Right atrium auricular region (tissue), 2 donors: Measurements from ENCODE around the gene COL2A1. TPM values are rescaled to one million over a fixed set of nuclear protein-coding genes. Genes with fewer than 3 reads are reported as not detected.

Experiments
- DNase-seq: peaks from one replicate; pipeline ENCODE4 v3.0.0-alpha.2; 2019; ENCODE audit warnings: low spot score
- H3K27ac ChIP-seq, 2 donors: fragments of 200-600 bp; sonication (generic); 1 replicate in 1 of 2; 2 replicates in 1 of 2; pipeline ENCODE4 v1.5.1; 2016 to 2019
- H3K27me3 ChIP-seq, 2 donors: fragments of 200-600 bp; sonication (generic); one replicate each; pipeline versions ENCODE4 v1.5.1 to v1.6.0; 2017 to 2019
- H3K36me3 ChIP-seq: fragments of 200-600 bp; sonication (generic); one replicate; pipeline ENCODE4 v1.5.1; 2016
- H3K4me1 ChIP-seq, 2 donors: fragments of 200-600 bp; sonication (generic); one replicate each; pipeline versions ENCODE4 v1.5.1 to v1.6.0; 2017 to 2019
- H3K4me3 ChIP-seq, 2 donors: fragments of 200-600 bp; sonication (generic); 1 replicate in 1 of 2; 2 replicates in 1 of 2; pipeline ENCODE4 v1.5.1; 2017 to 2019; ENCODE audit warnings: mild to moderate bottlenecking in 1 of 2, moderate library complexity in 1 of 2
- H3K9me3 ChIP-seq, 2 donors: fragments of 200-600 bp; sonication (generic); one replicate each; pipeline ENCODE4 v1.5.1; 2019
- total RNA-seq, 2 donors: library from RNA; depleted of rRNA; stranded (reverse); fragments of >200 nt; gene quantifications; one replicate each; pipeline ENCODE4 v1.1.0, GENCODE V29; 2016
- TF ChIP-seq, protein P1 (sequence below), 2 donors: fragments of 200-600 bp; sonication (generic); IDR thresholded peaks; one replicate each; pipeline ENCODE4 v1.5.1; 2019; ENCODE audit warnings: antibody characterized with exemption in 2 of 2

COL2A1 gene
- total RNA-seq, 2 donors from 2014 or later, result not detected

DNA sequence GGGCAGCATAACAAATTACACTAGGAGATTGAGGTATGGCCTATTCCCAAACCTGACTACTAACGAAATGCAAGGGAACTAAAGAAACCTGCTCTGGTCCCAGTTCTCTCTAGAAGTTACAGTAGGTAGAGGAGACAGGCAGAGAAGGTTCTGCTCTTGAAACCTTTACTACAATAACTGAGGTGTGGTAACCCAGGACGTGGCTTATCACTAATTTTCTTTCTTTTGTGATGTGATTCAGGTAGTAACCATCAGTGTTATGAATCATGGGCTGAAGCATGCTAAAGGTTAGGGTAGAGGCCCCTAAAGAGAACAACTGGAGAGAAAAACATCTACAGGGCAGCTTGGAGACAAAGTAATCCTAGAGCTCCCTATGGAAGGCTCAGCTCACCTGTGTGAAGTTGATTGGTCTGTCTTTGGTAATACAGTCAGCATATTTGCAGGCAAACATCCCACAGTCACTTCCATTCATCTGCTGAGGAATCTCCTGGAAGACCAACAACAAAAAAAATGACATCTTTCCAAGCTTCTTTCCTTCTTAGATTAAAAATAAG is 41.8 kb upstream of the COL2A1 start:
- Histone ChIP-seq H3K4me3 (no peak overlapping the region), H3K27me3 (no peaks in the 10 kb centered on the region), H3K27ac (no peak overlapping the region), H3K9me3 (no peaks in the 10 kb centered on the region), H3K4me1 (no peaks in the 10 kb centered on the region), H3K36me3 (peaks cover 47% of the 10 kb centered on the region)
- TF ChIP-seq, protein P1, sequence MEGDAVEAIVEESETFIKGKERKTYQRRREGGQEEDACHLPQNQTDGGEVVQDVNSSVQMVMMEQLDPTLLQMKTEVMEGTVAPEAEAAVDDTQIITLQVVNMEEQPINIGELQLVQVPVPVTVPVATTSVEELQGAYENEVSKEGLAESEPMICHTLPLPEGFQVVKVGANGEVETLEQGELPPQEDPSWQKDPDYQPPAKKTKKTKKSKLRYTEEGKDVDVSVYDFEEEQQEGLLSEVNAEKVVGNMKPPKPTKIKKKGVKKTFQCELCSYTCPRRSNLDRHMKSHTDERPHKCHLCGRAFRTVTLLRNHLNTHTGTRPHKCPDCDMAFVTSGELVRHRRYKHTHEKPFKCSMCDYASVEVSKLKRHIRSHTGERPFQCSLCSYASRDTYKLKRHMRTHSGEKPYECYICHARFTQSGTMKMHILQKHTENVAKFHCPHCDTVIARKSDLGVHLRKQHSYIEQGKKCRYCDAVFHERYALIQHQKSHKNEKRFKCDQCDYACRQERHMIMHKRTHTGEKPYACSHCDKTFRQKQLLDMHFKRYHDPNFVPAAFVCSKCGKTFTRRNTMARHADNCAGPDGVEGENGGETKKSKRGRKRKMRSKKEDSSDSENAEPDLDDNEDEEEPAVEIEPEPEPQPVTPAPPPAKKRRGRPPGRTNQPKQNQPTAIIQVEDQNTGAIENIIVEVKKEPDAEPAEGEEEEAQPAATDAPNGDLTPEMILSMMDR (IDR thresholded peaks at IDR 0.05), result no peak
- no peak for DNase-seq

DNA sequence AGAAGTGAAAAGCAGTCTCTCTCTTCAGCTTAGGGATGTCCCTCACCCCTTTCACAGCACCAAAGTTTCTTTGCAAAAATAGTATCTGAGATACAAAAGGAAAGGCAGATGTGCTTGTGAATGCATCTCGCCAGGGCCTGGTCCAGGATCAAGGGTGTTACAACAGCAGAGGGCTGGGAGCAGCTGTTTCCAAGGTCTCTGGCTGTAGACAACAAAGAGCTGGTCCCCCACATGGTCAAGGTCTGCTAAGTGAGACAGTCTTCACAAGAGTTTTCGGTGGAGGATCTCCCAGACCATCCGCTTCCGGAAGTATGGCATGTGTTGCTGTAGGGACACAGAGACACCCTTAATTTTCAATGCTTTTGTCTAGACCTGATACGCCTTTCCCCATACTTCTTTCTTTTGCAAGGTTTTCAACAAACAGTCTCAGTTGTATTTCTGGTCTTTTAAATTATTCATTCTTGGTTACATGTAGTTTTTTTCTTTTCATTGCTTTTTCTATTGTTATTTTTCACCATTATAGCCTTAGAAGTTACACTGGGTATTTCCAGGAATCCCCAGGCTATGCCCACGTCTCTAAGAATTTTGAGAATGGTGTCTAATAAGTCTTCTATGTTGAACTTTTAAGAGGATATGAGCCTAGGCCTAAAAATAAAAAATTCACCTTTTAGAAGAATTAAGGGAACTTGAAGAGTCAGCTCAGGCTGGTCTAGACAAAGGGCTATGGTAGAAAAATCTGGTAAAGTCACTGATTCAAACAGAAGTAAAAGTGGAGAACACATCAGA is 41.0 kb upstream of the COL2A1 start:
- no peak for DNase-seq
- Histone ChIP-seq H3K27ac (no peak overlapping the region), H3K9me3 (no peaks in the 10 kb centered on the region), H3K27me3 (no peaks in the 10 kb centered on the region), H3K36me3 (peaks cover 47% of the 10 kb centered on the region), H3K4me3 (no peak overlapping the region), H3K4me1 (no peaks in the 10 kb centered on the region)
- TF ChIP-seq, protein P1 (IDR thresholded peaks at IDR 0.05), result no peak

DNA sequence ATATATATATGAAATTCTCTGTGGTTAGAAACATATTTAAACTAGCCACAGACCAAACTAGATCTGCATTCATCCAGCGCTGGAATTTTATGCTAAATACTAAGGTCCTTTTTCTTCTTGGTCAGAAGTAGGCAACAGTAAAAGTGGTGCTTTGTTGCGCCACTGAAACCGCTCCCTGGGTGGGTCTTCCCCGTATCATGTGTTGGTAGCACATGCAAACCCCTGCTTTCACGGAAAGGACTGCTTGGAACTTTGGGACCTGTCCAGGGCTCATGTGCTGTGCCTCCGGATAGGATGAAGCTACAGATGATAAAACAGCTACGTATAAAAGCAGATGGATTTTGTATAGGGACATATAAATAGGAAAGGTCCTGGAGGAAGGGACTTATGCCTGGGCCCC is 40.1 kb upstream of the COL2A1 start:
- no peaks in the 10 kb centered on the region for H3K9me3 ChIP-seq
- H3K4me3 ChIP-seq, result no peak overlapping the region
- H3K27ac ChIP-seq, result no peak overlapping the region
- H3K27me3 ChIP-seq, result no peaks in the 10 kb centered on the region
- DNase-seq, result no peak
- H3K36me3 ChIP-seq, result peaks cover 47% of the 10 kb centered on the region
- TF ChIP-seq, protein P1 (IDR thresholded peaks at IDR 0.05), result no peak
- H3K4me1 ChIP-seq, result no peaks in the 10 kb centered on the region

DNA sequence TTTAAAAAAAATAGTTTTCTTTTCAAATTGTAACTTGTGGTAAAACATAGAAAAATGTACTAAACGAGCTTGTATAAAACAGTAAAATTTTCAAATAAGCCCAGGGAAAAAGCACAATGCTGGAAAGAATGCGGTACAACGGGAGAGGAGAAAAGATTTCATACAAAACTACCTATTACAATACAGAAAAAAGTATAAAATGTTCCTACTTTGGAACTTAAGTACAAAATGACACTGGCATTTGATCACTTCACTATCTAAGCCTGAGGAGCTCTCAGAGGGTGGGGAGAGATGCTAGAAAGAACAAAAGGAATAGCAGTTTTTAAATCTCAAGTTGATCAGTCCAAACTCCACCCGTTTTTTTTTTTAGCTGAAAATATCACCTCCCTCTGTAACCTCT is 39.5 kb upstream of the COL2A1 start:
- DNase-seq, result no peak
- Histone ChIP-seq H3K4me1 (no peaks in the 10 kb centered on the region), H3K36me3 (peaks cover 46% of the 10 kb centered on the region), H3K9me3 (no peaks in the 10 kb centered on the region), H3K27me3 (no peaks in the 10 kb centered on the region), H3K27ac (no peak overlapping the region), H3K4me3 (no peak overlapping the region)
- TF ChIP-seq, protein P1 (IDR thresholded peaks at IDR 0.05), result no peak

DNA sequence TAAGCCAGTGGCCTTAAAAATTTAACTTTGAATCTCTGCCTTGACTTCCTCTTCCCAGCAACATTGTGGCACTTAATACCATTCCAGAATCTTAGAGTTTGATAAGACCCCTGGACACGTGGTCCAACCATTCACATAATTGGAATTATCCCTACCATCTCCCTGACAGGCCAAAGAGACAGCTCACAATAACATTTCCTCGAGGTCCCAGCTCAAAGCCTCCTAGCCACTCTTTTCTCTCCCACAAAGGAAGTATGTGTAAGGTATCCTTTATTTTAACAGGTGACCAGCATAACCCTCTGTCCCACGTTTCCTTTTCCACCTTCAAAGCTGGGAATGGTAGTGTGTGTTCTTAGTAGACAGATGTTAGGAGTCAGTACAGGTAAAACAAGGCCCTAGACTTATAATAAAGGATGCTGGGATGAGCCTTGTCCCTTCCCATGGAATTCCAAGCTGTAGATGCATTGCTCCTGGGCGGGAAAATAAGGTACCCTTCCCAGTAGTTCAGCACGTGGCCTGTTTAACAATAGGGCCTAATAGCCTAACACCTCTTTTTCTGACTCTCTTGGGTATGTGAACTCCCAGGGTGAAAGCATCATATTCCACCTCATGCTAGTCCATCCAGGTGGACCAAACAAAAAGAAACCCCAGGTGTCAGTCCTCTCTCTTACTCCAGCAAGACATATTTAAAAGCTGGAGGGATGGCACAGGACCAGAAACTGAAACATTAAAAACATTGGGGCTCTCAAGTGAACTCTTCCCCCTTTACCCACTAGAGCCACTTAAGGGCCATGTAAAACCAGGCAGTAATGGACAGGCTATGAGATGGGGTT is 37.5 kb upstream of the COL2A1 start:
- no peaks in the 10 kb centered on the region for H3K27me3 ChIP-seq
- H3K9me3 ChIP-seq, result no peaks in the 10 kb centered on the region
- TF ChIP-seq, protein P1 (IDR thresholded peaks at IDR 0.05), result no peak
- H3K4me1 ChIP-seq, result no peaks in the 10 kb centered on the region
- no peak overlapping the region for H3K4me3 ChIP-seq
- no peak overlapping the region for H3K27ac ChIP-seq
- DNase-seq, result no peak
- H3K36me3 ChIP-seq, result peaks cover 26% of the 10 kb centered on the region
